NCI-H69 (cell line): ENCODE data around the gene CCDC88C.
"Not testable (repeated sequence)": the region's sequence is repeated elsewhere in the genome, so short reads cannot be mapped to it uniquely, and the experiment has no call there.

Experiments
- DNase-seq: peaks from one replicate; lab custom pipeline; 2025; lab: John Stamatoyannopoulos, UW

The CCDC88C gene

GRCh38 chr14:91227183-91227628, 190.4 kb downstream of the CCDC88C start:
- no peak for DNase-seq

GRCh38 chr14:91226360-91226759, 191.3 kb downstream of the CCDC88C start:
- not testable (repeated sequence) for DNase-seq

GRCh38 chr14:91225025-91225424, 192.6 kb downstream of the CCDC88C start:
- no peak for DNase-seq

- no peak for DNase-seq
Measured at GRCh38 chr14:91223028-91223783, 194.4 kb downstream of the CCDC88C start.
